A673 (cell line): Measurements from ENCODE around the gene KLHDC4.

Source experiments
- CTCF ChIP-seq: fragments of 300-800, 200-600 bp; sonication (generic); conservative IDR thresholded peaks from 2 replicates; pipeline ENCODE4 v1.5.1; 2017; ENCODE audit warnings: low read depth, mild to moderate bottlenecking, antibody characterized with exemption, low read length, moderate library complexity, mixed read lengths
- EZH2 ChIP-seq: fragments of 200-600 bp; sonication (generic); IDR thresholded peaks from 2 replicates; pipeline ENCODE4 v1.6.1; 2017; ENCODE audit warnings: borderline replicate concordance, low read depth, mild to moderate bottlenecking, mixed read lengths, antibody characterized with exemption, low read length; ENCODE audit not compliant: poor library complexity, severe bottlenecking

GRCh38 chr16:87712184-87712762 lies 53.5 kb downstream of the KLHDC4 start:
- TF ChIP-seq CTCF = no peak
- TF ChIP-seq EZH2 = no peak
